Kidney epithelial cell (primary cell): ENCODE results near the gene SNAP91. TPM values are rescaled to one million over a fixed set of nuclear protein-coding genes. Genes with fewer than 3 reads are reported as not detected.
"Not testable (repeated sequence)": the region's sequence is repeated elsewhere in the genome, so short reads cannot be mapped to it uniquely, and the experiment has no call there.

Experiments
- DNase-seq: peaks from one replicate; pipeline ENCODE4 v3.0.0-alpha.2; 2010; ENCODE audit warnings: low read depth
- H3K27me3 ChIP-seq: 2 replicates; pipeline ENCODE4 v1.6.0; 2011; ENCODE audit warnings: low read length; ENCODE audit not compliant: control insufficient read depth, insufficient read depth
- H3K36me3 ChIP-seq: 2 replicates; pipeline ENCODE4 v1.5.1; 2011; ENCODE audit warnings: low read length; ENCODE audit not compliant: control insufficient read depth, insufficient read depth
- H3K4me3 ChIP-seq: 2 replicates; pipeline ENCODE4 v1.5.1; 2011; ENCODE audit warnings: low read depth, mild to moderate bottlenecking, control low read depth, low read length
- total RNA-seq: library from RNA; depleted of rRNA; stranded (reverse); fragments of >200 nt; gene quantifications from 2 replicates; pipeline ENCODE4 v1.2.3, GENCODE V29; 2015
- TF ChIP-seq, protein P1 (sequence below): IDR thresholded peaks from 2 replicates; pipeline ENCODE4 v1.5.1; 2011; ENCODE audit warnings: mild to moderate bottlenecking, moderate library complexity, low read length, control low read depth, inconsistent platforms; ENCODE audit not compliant: insufficient read depth, poor library complexity, severe bottlenecking

Gene SNAP91
- total RNA-seq, 1 donor from 2014 or later = 0.13 TPM

DNA sequence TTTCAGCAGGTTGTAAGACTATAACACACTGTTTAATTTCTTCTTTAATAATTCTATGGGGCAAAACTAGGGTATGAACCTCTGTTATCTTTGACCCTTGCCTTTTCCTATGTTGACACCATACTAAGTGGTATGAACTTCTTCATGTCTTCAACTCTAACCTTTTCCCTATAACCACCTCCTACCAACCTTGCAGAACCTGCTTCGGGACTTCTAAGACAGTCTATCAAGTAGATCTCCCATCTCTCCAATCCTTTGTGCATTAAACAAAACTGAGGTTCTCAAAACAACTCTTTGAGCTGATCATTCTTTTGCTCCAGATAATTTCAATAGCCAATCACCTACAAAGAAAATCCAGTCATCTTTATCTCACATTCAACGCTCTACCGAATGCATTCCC is 23.4 kb downstream of the SNAP91 start:
- H3K4me3 ChIP-seq = no peak overlapping the region
- no peaks in the 10 kb centered on the region for H3K36me3 ChIP-seq
- TF ChIP-seq, protein P1, sequence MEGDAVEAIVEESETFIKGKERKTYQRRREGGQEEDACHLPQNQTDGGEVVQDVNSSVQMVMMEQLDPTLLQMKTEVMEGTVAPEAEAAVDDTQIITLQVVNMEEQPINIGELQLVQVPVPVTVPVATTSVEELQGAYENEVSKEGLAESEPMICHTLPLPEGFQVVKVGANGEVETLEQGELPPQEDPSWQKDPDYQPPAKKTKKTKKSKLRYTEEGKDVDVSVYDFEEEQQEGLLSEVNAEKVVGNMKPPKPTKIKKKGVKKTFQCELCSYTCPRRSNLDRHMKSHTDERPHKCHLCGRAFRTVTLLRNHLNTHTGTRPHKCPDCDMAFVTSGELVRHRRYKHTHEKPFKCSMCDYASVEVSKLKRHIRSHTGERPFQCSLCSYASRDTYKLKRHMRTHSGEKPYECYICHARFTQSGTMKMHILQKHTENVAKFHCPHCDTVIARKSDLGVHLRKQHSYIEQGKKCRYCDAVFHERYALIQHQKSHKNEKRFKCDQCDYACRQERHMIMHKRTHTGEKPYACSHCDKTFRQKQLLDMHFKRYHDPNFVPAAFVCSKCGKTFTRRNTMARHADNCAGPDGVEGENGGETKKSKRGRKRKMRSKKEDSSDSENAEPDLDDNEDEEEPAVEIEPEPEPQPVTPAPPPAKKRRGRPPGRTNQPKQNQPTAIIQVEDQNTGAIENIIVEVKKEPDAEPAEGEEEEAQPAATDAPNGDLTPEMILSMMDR = no peak
- DNase-seq = no peak
- H3K27me3 ChIP-seq = no peaks in the 10 kb centered on the region

GRCh38 chr6:83677791-83678190 is 31.1 kb downstream of the SNAP91 start:
- TF ChIP-seq, protein P1 = no peak
- Histone ChIP-seq H3K36me3 (no peaks in the 10 kb centered on the region), H3K27me3 (no peaks in the 10 kb centered on the region), H3K4me3 (no peak overlapping the region)
- DNase-seq = no peak

DNA sequence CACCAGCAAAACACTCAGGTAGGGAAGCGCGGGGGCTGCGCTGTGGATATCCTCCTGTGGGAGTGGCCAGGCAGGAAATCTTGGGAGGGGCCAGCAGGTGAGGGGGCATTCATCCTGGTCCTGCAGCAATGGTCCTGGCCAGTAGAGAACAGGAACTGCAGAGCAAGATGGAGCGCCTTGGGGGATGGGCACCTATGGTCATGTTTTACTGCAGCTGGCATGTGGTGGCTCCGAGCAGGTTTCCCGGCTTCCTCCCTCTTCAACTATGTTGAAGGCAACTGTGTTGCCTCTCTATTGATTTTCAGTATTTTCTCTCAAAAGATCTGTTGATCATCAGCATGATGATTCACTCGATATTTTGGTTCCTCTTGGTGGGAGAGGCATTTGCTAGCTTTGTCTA is 70.9 kb downstream of the SNAP91 start:
- TF ChIP-seq, protein P1 = no peak
- Histone ChIP-seq H3K36me3 (no peaks in the 10 kb centered on the region), H3K4me3 (no peak overlapping the region), H3K27me3 (no peaks in the 10 kb centered on the region)
- no peak for DNase-seq

- Histone ChIP-seq H3K36me3 (no peaks in the 10 kb centered on the region), H3K4me3 (no peak overlapping the region), H3K27me3 (no peaks in the 10 kb centered on the region)
- no peak for DNase-seq
- TF ChIP-seq, protein P1 = no peak
These were observed 72.1 kb downstream of the SNAP91 start for GRCh38 chr6:83636800-83637199.

DNA sequence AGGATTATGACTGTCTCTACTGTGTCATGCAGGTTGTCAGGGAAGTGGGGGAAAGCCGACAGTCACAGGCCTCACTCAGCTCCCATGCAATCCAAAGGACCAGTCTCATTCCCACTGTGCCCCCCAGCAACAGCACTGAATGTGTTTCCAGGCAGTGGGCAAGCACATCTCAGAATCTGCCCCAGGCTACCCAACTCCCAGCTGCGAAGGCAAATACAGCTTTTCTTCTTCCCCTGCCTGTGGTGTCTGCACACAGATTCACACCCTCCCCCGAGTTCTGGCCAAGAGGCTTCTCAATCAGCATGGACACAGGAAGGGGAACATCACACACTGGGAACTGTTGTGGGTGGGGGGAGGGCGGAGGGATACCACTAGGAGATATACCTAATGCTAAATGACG is 75.3 kb downstream of the SNAP91 start:
- TF ChIP-seq, protein P1 = no peak
- no peak for DNase-seq
- H3K4me3 ChIP-seq = no peak overlapping the region
- no peaks in the 10 kb centered on the region for H3K36me3 ChIP-seq
- H3K27me3 ChIP-seq = no peaks in the 10 kb centered on the region

- Histone ChIP-seq H3K36me3 (no peaks in the 10 kb centered on the region), H3K27me3 (no peaks in the 10 kb centered on the region), H3K4me3 (no peak overlapping the region)
- TF ChIP-seq, protein P1 = no peak
- DNase-seq = no peak
These were observed 75.8 kb downstream of the SNAP91 start for GRCh38 chr6:83633149-83633548.

DNA sequence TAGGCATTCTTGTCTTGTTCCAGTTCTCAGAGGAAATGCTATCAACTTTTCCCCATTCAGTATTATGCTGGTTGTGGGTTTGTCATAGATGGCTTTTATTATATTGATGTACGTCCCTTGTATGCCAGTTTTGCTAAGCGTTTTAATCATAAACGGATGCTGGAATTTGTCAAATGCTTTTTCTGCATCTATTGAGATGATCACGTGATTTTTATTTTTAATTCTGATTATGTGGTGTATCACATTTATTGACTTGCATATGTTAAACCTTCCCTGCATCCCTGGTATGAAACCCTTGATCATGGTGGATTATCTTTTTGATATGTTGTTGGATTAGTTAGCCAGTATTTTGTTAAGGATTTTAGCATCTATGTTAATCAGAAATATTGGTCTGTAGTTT is 79.0 kb downstream of the SNAP91 start:
- not testable (repeated sequence) for DNase-seq, H3K27me3 ChIP-seq, H3K4me3 ChIP-seq, H3K36me3 ChIP-seq
